Lung (tissue), 12 donors: ENCODE measurements around the gene TBC1D10A. TPM values are rescaled to one million over a fixed set of nuclear protein-coding genes. Genes with fewer than 3 reads are reported as not detected.

Experiments used
- ATAC-seq: fragments of 200-7000 bp; cut with Tn5 transposase; one replicate; pipeline ENCODE4 v1.9.1; 2020; ENCODE audit warnings: moderate number of reproducible peaks; ENCODE audit not compliant: insufficient read depth, low FRiP score
- DNase-seq, 3 donors: peaks; one replicate each; pipeline ENCODE4 v3.0.0-alpha.2; 2013 to 2017
- H3K27ac ChIP-seq, 2 donors: one replicate each; pipeline ENCODE4 v1.5.1; 2013; ENCODE audit warnings: mild to moderate bottlenecking in 2 of 2, moderate library complexity in 2 of 2, control low read depth in 1 of 2, inconsistent platforms in 1 of 2, low read depth in 1 of 2, low read length in 1 of 2
- H3K27me3 ChIP-seq, 3 donors: one replicate each; pipeline ENCODE4 v1.5.1; 2013; ENCODE audit warnings: low read length in 2 of 3; ENCODE audit not compliant: control insufficient read depth in 3 of 3, insufficient read depth in 3 of 3
- H3K36me3 ChIP-seq, 4 donors: one replicate each; pipeline ENCODE4 v1.5.1; 2013; ENCODE audit warnings: low read length in 4 of 4, mild to moderate bottlenecking in 1 of 4, moderate library complexity in 1 of 4; ENCODE audit not compliant: control insufficient read depth in 4 of 4, insufficient read depth in 4 of 4
- H3K4me1 ChIP-seq, 5 donors: one replicate each; pipeline ENCODE4 v1.5.1; 2013; ENCODE audit warnings: low read length in 5 of 5, mild to moderate bottlenecking in 2 of 5, moderate library complexity in 1 of 5; ENCODE audit not compliant: control insufficient read depth in 5 of 5, insufficient read depth in 5 of 5
- H3K4me3 ChIP-seq: one replicate; pipeline ENCODE4 v1.5.1; 2013; ENCODE audit warnings: mild to moderate bottlenecking, control low read depth, moderate library complexity
- H3K9ac ChIP-seq, 2 donors: one replicate each; pipeline ENCODE4 v1.5.1; 2013; ENCODE audit warnings: low read length in 2 of 2, control low read depth in 1 of 2; ENCODE audit not compliant: insufficient read depth in 1 of 2
- H3K9me3 ChIP-seq, 4 donors: one replicate each; pipeline ENCODE4 v1.5.1; 2013; ENCODE audit warnings: low read length in 3 of 4, mild to moderate bottlenecking in 1 of 4, moderate library complexity in 1 of 4; ENCODE audit not compliant: control insufficient read depth in 4 of 4, insufficient read depth in 3 of 4
- CTCF ChIP-seq: IDR thresholded peaks from 2 replicates; pipeline ENCODE4 v1.5.1; 2012; ENCODE audit warnings: mild to moderate bottlenecking; ENCODE audit errors: control extremely low read depth, extremely low read depth
- WGBS, 2 donors: extraction: QIAGEN DNeasy Blood & Tissue Kit; methylation state at CpG; one replicate each; pipeline ENCODE4 v1.1.7; 2013; 5-methylcytosine and 5-hydroxymethylcytosine counted together
- polyA plus RNA-seq, 2 donors: library from polyadenylated mRNA; stranded (reverse); fragments of 200-250 nt; gene quantifications; one replicate each; pipeline ENCODE4 v1.2.1, GENCODE V29; 2013
- total RNA-seq, 2 donors: library from RNA; depleted of rRNA in 1 of 2; stranded (reverse); fragments of >200 nt in 1 of 2; gene quantifications; one replicate each; pipeline ENCODE4 v1.2.1, GENCODE V29; 2014 to 2021
- donor health status: control.
- donor health status: control.
- donor health status: Bipolar disorder and iron deficiency.
- donor health status: healthy.
- donor health status: DM: yes; HTN: yes; CAD: no.

The TBC1D10A gene
- total and polyA plus RNA-seq, 4 donors, result 15.0 to 36.4 (median 26.6) TPM

GRCh38 chr22:30279046-30279788 is 47.5 kb downstream of the TBC1D10A start:
- ATAC-seq (peak; percentile 31), DNase-seq (no peak)
- Histone ChIP-seq H3K27me3 (no peaks in the 10 kb centered on the region), H3K4me3 (no peak overlapping the region), H3K27ac (no peak overlapping the region), H3K9me3 (no peaks in the 10 kb centered on the region), H3K4me1 (peaks cover 0 to 7% (median 0%) of the 10 kb centered on the region in 5 donors), H3K9ac (no peak overlapping the region), H3K36me3 (peaks cover 0 to 2% (median 0%) of the 10 kb centered on the region in 4 donors)
- TF ChIP-seq CTCF, result no peak
- 26 to 50% methylated on average over 16 of the region's 16 CpGs for WGBS, 2 donors

- no peaks in the 10 kb centered on the region for H3K27me3 ChIP-seq
- no peaks in the 10 kb centered on the region for H3K9me3 ChIP-seq
- H3K36me3 ChIP-seq, result peaks cover 0 to under 1% (median 0%) of the 10 kb centered on the region in 4 donors
- H3K4me3 ChIP-seq, result no peak overlapping the region
- peak overlapping the region in 1 of 2 donors; percentile 20 for H3K27ac ChIP-seq
- no peak overlapping the region for H3K9ac ChIP-seq
- H3K4me1 ChIP-seq, result peaks cover 0 to 7% (median 0%) of the 10 kb centered on the region in 5 donors
- TF ChIP-seq CTCF, result no peak
- 45 to 57% methylated on average over 14 of the region's 14 CpGs for WGBS, 2 donors
- DNase-seq, result peak in 2 of 3 donors; percentile 35 to 48
- ATAC-seq, result no peak
Measured at GRCh38 chr22:30277547-30278344, 49.0 kb downstream of the TBC1D10A start.

GRCh38 chr22:30276039-30276438 is 50.7 kb downstream of the TBC1D10A start:
- H3K4me1 ChIP-seq, result peaks cover 0 to 7% (median 0%) of the 10 kb centered on the region in 5 donors

More at GRCh38 chr22:30276039-30276438, 50.7 kb downstream of the TBC1D10A start:
- Histone ChIP-seq H3K27me3 (no peaks in the 10 kb centered on the region), H3K4me3 (no peak overlapping the region), H3K9me3 (no peaks in the 10 kb centered on the region), H3K36me3 (no peaks in the 10 kb centered on the region), H3K27ac (no peak overlapping the region), H3K9ac (no peak overlapping the region)
- no peak for DNase-seq
- no peak for ATAC-seq
- 38 to 66% methylated on average over 8 of the region's 8 CpGs for WGBS, 2 donors
- TF ChIP-seq CTCF, result no peak
